ENCODE results near the gene GTSE1. TPM values are rescaled to one million over a fixed set of nuclear protein-coding genes. Genes with fewer than 3 reads are reported as not detected.

GTSE1 gene
- total and polyA plus RNA-seq, 2 of the 13 experiments (the other 11 are each of a cell fraction or from before 2014, with no cell fraction given) = 10.7 to 13.5 TPM

GRCh38 chr22:46267431-46268279 lies 29.0 kb upstream of the GTSE1 start, which contains the start of gene TTC38 (continued):
- TF ChIP-seq ZNF646 (CRISPR knock-in tag; IDR thresholded peaks at IDR 0.05) (no peak), SNAPC4 (CRISPR knock-in tag; IDR thresholded peaks at IDR 0.05) (0 out of 2 replicates have a peak, but pooled peaks have one; percentile 39), KLF6 (CRISPR knock-in tag; IDR thresholded peaks at IDR 0.05) (peak; percentile 76; the same call in 1 of the 2 replicates), RAD51 (IDR thresholded peaks at IDR 0.05; ENCODE audit: borderline replicate concordance) (no peak), GATAD1 (CRISPR knock-in tag; IDR thresholded peaks at IDR 0.05) (peak; percentile 54; the same call in 1 of the 2 replicates), SCMH1 (CRISPR knock-in tag; IDR thresholded peaks at IDR 0.05; ENCODE audit: borderline replicate concordance) (no peak), MED1 (CRISPR knock-in tag; IDR thresholded peaks at IDR 0.05) (peak; percentile 41), KLF13 (CRISPR knock-in tag; IDR thresholded peaks at IDR 0.05) (no peak), EP300 (IDR thresholded peaks at IDR 0.05; ENCODE audit: low read depth in 2 of 2, low read length in 2 of 2) (peak in 1 of 2 experiments; percentile 21; a peak in 1 of 4 replicates), EP300 (CRISPR knock-in tag; IDR thresholded peaks at IDR 0.05; ENCODE audit: borderline replicate concordance) (no peak), DMAP1 (CRISPR knock-in tag; IDR thresholded peaks at IDR 0.05) (peak; percentile 68), SIN3A (IDR thresholded peaks at IDR 0.05; ENCODE audit: borderline replicate concordance, low read depth, low read length) (peak; percentile 74; the same call in 1 of the 2 replicates), ZNF24 (IDR thresholded peaks at IDR 0.05) (no peak), ARID2 (CRISPR knock-in tag; IDR thresholded peaks at IDR 0.05; ENCODE audit: borderline replicate concordance) (0 out of 2 replicates have a peak, but pooled peaks have one; percentile 27), KLF12 (CRISPR knock-in tag; IDR thresholded peaks at IDR 0.05; ENCODE audit: borderline replicate concordance) (no peak), ZNF720 (CRISPR knock-in tag; IDR thresholded peaks at IDR 0.05) (no peak), ONECUT2 (CRISPR knock-in tag; IDR thresholded peaks at IDR 0.05) (no peak)

Data from HepG2 (cell line).